Measurements from ENCODE around the gene MCRIP2.
"Not testable (repeated sequence)": the region's sequence is repeated elsewhere in the genome, so short reads cannot be mapped to it uniquely, and the experiment has no call there.

The MCRIP2 gene, protein sequence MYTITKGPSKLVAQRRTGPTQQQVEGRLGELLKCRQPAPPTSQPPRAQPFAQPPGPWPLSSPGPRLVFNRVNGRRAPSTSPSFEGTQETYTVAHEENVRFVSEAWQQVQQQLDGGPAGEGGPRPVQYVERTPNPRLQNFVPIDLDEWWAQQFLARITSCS

DNA sequence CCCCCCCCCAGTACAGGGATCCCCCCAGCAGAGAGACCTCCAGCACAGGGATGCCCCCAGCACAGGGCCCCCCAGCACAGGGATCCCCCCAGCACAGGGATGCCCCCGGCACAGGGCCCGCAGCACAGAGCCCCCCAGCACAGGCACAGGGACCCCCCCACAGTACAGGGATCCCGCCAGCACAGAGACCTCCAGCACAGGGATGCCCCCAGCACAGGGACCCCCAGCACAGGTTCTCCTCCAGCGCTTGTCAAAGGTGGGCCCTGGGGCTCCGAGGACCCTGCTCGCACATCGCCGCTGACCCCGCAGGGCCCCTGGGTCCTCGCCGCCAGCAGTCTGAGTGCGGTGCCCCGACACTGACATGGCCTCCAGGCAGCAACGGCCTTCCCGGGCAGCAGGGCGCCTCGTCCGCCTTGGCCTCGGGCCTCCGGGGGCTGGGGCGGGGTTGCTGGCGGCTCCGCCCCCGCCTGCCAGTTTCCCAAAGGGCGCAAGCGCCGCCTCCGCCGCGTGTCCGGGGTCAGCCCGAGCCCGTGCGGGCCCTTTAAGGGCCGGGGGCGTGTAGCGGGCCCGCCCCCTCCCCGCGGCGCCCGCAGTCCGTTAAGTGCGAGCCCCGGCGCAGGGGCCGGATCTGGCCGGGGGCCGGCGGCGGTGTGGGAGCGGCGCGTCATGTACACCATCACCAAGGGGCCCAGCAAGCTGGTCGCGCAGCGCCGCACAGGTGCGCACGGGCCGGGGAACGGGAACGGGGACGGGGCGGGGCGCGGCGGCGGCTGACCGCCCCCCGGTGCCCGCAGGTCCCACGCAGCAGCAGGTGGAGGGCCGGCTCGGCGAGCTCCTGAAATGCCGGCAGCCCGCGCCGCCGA is at the start of gene MCRIP2:
TSS of gene MCRIP2 (plus strand) at position 503 of the 863 bp plus-strand sequence. CDS start at position 667, 164 bp downstream.
- peak; percentile 77 for DNase-seq

DNA sequence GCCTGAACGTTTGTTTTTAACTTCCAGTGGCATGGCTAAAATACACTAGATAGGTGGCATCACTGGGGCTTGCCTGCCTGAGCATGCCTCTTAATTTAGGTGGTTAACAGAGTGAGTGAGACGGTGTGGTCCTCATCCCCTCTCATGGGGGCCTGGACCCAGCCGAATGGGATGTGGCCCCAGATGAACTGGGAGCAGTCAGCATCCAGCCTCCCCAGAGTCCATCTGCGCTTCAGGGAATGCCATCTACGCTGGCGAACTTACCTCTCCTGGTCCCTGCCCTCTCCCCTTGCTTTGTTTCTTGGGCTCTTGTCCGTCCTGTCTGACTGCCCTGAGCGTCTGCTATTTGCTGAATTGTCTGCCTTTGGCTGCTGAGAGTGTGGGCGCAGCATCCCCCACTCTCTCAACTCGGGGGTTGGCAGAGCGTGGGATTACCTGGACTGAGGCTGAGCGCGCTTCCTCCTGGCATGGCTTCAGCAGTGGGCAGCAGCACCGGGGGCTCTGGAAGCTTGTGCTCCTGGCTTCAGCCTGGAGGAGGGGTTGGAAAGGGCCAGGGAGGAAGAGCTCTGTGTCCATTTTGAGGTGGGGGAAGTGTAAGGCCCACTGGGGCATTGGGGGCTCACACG is 49.6 kb upstream of the MCRIP2 start:
- no peak for DNase-seq

DNA sequence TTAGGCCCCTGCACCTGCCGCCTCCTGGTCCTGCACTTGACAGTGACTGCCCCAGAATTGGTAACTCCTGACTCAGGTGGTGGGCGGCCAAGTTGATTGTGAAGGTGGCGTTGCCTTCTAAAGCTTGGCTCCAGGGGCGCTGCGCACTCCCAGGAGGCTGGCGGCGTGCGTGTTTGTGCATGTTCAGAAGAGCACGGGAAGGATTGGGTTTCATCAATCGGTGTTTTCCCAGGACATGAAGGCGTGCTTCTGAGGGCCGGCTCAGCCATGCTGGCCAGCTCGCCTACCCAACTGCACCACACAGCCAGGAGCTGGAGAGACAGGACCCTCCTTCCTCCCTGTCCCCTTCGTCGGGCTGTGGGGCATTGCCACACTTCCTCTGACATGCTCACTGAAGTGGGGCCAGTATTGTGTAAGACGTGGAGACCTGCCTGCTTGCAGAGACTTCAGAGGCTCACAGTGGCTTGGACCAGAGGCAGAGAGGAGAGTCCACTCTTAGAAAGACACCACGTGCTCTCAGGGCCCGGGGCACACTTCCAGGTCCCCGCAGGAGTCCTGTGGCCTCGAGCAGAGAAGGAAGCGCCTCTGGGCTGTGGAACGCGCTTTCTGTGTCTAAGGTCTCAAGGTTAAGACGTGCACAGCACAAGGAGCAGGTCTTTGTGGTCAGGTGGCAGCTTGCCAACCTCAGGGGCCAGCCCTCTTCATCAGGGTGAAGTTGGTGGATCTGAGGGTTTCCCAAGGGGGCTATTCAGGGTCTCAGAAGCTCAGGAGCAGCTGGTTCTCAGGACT is 48.9 kb upstream of the MCRIP2 start:
- no peak for DNase-seq

DNA sequence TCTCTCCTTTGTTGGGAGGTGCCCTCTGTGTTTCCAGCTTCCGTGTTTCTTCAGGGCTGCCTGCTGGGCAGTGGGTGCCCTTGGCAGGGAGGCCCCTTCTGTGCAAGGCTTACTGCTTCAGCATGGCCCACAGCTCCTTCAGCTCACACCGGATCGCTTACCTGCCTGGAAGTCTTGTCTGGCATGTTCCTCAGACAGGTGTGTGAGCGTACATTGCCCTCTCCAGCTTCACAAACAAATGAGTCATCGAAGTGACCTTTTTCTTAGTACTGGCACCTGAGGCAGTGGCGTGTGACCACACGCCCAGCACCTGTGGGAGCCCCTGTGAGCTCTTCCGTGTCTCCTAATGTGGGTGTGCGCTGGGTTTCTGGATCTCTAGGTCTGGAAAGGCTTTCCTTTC is 48.2 kb upstream of the MCRIP2 start:
- DNase-seq: no peak

DNA sequence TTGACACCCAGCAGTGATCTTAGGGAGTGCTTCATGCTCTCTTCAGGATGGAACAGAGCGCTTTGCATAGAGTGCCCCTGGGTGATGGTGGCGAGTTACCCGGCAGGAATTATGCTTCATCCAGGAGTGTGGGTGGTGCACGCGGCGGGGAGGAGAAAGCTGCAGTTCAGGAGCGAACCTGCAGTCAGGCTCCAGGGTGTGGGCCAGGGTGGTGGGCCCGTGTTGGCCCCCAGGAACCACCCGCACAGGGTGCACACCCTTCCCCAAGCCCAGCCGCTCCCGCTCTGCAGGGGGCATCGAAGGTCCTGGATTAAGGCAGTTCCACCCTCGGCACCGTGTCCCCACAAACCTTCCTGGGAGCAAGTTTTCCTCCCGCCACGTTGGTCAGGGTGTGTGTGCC is 47.8 kb upstream of the MCRIP2 start:
- no peak for DNase-seq

DNA sequence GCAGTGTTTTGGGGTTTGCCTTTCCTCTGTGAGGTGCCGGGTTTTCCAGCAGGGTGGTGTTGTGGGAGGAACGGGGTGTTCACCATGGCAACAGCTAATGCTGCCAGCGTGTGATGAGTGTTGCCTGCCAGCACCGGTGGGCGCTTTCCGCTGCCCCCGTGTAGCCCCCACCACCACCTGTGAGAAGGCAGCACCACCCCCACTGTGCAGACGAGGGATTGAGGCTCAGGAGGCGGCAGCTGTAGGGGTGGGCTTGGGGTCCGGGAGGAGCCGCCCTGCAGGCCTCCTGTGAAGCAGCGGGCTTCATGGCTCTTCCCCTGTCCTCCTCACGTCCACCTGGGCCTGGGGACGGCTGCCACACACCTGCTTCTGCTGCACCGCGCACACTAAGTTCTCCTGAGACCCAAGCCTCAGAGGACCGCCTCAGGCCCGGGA is 46.5 kb upstream of the MCRIP2 start:
- no peak for DNase-seq

DNA sequence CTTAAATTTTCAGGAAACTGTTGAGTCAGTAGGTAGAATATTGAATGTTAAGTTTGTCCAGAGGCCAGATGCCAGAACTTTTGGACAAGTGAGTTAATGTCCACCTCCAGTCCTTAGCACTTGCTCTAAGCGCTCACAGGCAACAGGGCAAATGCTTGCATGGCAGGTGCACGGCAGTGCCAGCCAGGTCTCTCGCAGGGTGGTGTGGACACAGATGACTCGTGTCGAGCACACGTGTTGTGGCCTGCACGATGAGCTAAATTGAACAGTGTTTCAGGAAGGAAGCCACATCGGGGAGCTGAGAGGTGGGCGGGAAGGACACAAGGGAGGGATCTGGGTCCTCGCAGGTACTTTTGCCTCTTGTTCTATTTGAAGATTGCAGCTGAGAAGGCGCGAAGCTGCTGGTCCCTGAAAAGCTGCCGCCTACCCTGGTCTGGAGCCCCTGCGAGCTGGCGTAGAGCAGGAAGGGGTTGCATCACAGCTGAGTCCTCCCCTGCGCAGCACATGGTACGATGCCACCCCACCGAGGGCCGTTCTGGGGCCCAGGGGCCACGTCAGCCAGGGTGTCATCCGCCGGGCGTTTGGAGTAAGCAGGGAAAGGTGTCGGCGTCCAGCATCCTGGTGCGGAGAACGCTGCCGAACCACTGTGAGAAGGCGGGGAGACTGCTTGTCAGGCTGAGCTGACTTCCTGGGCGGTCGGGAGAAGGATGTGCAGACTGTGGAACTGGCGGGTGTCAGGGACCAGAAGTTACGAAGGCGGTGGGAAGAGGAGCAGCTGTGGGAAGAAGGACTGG is 45.5 kb upstream of the MCRIP2 start:
- DNase-seq: no peak

DNA sequence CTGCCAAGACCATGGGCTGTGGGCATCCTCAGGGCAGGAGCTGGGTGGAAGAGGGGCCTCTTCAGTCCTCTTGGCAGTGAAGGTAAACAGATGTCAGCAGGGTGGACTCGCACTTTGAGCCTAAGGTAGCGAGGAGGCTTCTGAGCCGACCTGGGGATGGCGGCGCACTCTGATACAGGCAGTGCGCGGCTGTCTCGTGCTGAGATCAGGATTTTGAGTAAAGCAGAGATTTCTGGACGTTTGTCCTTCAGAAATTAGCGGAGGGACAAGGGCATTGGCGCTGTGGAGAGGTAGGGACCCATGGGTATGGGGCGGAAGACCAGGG is 44.9 kb upstream of the MCRIP2 start:
- no peak for DNase-seq

DNA sequence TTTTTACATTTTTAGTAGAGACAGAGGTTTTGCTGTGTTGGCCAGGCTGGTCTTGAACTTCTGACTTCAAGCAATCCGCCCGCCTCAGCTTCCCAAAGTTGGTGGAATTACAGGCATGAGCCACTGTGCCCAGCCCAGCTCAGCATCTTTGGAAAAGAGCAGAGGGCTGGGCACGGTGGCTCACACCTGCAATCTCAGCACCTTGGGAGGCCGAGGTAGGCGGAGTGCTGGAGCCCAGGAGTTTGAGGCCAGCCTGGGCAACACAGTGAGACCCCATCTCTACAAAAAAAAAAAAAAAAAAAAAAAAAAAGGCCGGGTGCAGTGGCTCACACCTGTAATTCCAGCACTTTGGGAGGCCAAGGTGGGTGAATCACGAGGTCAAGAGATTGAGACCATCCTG is 44.0 kb upstream of the MCRIP2 start:
- not testable (repeated sequence) for DNase-seq

DNA sequence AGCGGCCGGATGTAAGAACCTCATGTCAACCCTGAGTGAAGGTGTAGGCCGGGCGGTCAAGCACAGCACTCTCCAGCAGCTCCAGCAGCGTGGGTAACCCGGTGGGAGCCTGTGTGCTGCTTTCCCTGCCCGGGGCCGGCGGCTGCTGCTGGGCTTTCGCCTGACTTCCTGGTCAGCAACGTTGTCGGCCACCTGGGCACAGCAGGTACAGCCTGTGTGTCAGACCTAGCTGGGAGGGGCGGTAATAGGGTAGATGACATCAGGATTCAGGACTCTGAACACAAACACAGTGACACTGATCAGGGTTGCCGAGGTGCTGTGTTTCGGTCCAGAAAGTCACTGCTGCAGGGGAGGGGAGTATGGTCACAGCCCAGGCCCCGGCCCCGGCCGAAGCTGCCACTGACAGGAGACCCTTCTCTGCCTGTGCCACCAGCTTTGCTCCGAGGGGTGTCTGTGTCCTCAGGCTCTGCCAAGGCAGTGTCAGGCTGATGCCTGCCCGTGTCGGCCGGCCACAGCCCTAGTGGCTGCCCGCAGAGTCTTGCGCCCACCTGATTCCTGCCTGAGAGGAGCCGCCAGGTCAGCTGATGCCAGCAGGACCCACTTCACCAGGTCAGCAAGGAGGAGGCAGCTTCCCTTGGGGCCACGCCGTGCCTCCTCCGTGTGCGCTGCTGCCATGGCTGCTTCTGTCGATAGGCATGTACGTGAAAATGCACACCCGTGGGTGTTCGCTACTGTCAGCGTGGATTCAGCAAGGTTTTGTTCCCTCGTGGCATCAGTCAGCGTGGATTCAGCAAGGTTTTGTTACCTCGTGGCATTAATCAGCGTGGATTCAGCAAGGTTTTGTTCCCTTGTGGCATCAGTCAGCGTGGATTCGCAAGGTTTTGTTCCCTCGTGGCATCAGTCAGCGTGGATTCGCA is 42.5 kb upstream of the MCRIP2 start:
- no peak for DNase-seq

DNA sequence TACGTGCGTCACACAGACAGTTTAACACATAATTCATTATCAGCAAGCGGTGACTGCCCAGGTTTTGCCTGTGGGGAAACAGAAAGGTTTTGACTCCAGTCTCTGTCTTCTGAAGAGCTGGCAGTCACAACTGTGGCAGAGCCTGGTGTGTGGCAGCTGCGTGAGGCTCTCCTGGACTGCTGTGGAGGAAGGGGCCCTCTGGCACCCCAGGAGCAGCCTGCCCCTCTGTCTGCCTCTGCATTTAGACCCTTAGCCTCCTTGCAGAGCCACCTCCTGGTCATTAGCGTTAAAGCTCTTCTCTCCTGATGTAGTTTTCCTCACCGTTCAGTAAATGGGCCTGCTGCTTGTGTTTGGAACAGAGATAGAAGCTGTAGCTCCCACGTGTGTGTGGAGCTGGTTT is 40.8 kb upstream of the MCRIP2 start:
- no peak for DNase-seq

DNA sequence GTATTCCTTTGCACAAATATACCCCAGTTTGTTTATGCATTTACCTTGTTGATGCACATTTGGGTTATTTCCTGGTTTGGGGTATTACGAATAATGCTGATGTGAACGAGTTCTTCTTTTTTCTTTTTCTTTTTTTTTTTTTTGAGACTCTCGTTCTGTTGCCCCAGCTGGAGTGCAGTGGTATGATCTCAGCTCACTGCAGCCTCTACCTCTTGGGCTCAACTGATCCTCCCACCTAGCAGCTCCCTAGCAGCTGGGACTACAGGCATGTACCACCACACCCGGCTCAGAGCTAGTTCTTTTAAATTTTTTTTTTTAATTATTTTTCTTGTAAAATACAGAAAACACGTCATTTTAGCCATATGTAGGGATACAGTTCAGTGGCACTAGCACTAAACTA is 37.7 kb upstream of the MCRIP2 start:
- no peak for DNase-seq

DNA sequence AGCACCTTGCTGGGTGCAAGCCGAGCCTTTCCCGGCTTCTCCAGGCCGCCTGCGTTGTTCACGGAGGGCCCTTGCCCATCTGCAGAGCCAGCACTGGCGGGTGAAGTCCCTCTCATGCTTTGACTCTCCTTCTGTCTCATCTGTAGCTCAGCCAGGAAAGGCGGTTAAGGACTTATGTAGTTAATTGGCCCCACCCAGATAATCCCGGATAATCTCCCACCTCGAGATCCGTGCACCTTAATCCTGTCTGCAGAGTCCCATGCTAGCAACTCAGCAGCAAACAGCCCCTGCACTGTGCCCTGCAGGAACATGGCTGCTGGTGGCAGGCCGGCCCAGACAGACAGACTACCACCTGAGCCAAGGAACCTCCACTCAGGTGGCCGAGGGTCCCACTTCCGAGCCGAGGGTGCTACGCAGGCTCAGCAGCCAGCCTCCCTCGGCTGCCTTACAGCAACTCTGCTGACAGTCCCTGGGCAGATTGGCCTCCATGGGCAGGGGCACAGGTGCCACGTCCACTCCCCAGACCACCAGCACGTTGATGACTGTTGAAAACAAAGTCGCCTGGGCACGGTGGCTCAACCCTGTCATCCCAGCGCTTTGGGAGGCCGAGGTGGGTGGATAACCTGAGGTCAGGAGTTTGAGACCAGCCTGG is 34.8 kb upstream of the MCRIP2 start:
- no peak for DNase-seq

DNA sequence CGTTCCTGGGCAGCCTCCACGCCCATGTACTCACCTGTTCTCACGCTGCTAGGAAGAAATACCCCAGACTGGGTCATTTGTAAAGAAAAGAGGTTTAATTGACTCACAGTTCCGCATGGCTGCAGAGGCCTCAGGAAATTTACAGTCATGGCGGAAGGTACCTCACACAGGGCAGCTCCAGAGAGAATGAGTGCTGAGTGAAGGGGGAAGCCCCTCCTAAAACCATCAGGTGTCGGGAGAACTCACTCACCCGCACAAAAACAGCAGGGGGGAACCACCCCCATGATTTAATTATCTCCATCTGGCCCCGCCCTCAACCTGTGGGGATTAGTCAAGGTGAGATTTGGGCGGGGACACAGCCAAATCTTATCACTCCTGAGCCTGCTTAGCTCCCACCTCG is 33.6 kb upstream of the MCRIP2 start:
- peak; percentile 49 for DNase-seq

DNA sequence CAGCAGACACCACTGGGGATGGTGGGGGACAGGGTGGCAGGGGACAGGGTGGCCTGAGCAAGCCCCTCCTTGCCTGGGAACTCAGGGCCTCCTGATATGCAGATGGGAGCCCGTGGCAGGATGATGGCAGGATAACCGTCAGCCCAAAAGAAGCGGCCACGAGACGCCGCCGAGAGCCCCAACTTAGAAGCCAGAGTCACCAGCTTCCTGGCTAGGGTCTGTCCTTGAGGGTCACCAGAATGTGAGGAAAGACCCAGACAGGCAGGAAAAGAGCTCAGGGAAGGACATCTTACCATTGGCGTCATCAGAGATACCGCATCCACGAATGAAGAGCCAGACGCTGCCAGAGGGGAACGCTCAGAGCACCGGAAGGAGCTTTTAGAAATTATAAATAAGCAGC is 32.3 kb upstream of the MCRIP2 start:
- DNase-seq: no peak

DNA sequence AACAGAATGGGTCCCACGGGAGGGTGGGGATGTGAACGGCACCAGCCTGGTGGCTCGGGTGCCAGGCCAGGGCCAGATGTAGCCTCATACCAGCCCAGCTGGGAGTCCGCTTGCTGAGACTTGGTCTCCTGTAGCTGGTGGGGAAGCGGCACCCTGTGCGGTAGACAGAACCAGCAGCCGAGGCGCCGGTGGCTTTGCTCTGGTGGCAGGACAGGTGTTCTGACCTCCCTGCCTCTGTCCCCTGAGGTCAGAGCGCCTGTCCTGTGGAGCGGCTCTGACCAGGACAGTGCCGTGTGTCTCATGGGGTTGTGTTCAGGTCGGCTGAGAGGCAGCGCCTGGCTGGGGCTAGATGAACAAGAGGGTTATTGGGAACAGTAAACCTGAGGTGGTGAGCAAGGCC is 31.6 kb upstream of the MCRIP2 start:
- DNase-seq: no peak

DNA sequence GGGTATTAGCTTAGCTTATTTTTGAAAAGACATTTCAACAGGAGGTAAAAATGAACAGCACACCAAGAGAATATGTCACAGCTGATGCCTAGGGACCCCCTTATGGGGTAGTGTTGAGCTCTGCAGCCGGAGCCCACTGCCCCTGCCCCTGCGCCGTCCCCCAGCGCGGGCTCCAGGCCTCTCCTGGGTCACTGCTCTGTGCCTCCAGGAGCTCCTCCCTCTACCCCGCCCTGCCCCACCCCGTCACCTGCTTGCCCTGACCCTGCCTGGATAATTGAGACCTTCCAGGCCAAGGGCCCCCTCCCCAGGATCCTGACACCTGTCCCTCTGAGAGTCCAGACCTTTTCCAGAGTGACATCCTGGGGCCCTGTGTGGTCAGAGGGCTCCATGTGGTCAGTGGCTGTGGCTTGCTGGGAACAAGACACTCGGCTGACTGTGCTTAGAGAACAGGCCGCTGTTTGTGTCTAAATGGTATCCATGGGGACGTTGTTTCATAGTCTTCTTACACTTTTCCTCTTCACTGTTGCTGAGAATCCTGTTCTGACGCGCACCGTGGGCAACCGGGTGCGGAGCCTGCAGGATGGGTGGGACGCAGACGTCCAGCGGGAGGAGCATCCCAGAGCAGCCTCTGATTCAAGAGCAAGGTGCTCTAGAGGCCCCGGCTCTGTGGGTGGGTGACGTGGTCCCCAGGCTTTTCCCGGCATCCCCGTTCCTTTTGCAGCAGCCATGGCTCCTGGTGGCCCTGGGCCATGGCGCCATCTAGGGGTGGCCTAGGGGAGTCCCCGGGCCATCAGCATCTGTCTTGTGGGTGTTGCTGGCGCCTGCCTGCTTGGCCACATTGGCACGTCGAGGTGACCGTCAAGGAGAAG is 30.9 kb upstream of the MCRIP2 start:
- peak; percentile 69 for DNase-seq

DNA sequence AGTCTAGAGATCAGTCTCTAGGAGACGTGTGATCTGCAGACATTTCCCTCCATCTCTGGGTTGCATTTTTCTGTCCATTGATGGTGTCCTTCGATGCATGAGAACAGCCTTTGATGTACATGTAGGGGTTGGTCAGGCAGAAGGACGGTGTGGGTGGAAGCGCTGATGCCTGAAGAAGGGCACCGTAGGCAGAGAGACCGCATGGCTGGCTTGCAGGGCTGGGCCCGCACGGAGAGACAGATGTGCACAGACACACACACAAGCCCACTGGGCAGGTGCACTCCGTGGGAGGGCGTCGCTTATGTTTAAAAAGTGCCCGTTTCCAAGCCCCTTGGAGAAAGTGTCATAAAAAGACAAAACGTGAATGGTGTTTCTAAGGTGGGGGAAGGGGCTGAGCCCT is 26.5 kb upstream of the MCRIP2 start:
- no peak for DNase-seq

DNA sequence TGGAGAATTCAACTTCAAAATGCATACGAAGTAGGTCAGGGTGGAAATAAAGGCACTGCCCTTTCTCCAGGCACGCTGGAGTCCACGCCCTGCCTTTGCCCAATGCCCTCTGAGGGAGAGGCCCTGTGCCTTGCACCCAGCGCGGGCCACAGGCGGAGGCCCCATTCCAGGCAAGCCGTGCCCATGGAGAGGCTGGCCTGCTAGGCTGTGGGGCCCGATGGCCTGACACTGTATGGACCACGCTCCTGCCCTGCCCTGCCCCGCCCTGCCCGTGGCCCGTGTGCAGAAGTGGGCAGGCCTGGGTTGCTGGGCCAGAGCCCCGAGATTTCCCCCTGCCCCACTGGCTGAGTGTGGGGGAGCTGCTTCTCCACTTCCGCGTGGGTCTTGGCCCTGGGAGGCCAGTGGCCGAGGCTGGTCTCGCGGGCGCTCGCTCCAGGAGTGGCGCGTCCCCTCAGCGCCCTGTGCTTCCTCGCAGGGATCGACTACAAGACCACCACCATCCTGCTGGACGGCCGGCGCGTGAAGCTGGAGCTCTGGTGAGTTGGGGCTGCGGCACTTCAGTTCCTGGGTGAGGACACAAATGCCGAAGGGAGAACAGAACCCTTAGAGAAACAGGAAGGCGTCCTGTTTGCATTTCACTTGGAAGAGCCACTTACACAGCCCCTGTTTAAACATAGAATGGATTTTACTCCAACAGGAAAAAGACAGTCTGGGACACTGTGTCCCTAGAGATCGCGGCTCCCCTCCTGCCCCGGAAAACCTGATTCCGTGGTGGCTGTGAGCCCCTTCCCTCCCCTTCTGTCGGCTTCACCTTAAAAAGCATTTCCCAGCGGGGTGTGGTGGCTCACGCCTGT is 24.7 kb upstream of the MCRIP2 start:
- DNase-seq: no peak
